Ovary (tissue), 3 donors: ENCODE results near the gene NFIA.

Experiments used
- CTCF ChIP-seq, 3 donors: fragments of 450-650 bp in 2 of 3; fragments of 200-600 bp in 1 of 3; IDR thresholded peaks; one replicate each; pipeline versions ENCODE4 v1.5.1 to v1.8.0; 2016 to 2022; ENCODE audit warnings: antibody characterized with exemption in 3 of 3, mild to moderate bottlenecking in 1 of 3
- EP300 ChIP-seq: sonication (generic); formaldehyde crosslinking; IDR thresholded peaks from one replicate; pipeline ENCODE4 v1.6.1; 2017; ENCODE audit warnings: antibody characterized with exemption
- POLR2A ChIP-seq: fragments of 450-650 bp; IDR thresholded peaks from one replicate; pipeline ENCODE4 v1.6.1; 2017; ENCODE audit warnings: antibody characterized with exemption, mild to moderate bottlenecking, moderate library complexity
- donor health status: DM: no; HTN: no; CAD: no.

- TF ChIP-seq CTCF (IDR thresholded peaks at IDR 0.05) (no peak), POLR2A (no peak), EP300 (no peak)
These were observed 375.2 kb downstream of the NFIA start for GRCh38 chr1:61457526-61458040.
